Activated naive CD8-positive, alpha-beta T cell (primary cell): ENCODE data around the gene TAAR6.

Source experiments
- H3K27ac Mint-ChIP-seq: one replicate; pipeline ENCODE4 v1.8.0; 2021; ENCODE audit warnings: mixed read lengths
- H3K27me3 Mint-ChIP-seq: one replicate; pipeline ENCODE4 v1.8.0; 2021; ENCODE audit warnings: mixed read lengths
- H3K36me3 Mint-ChIP-seq: one replicate; pipeline ENCODE4 v1.8.0; 2021; ENCODE audit warnings: mixed read lengths
- H3K4me1 Mint-ChIP-seq: one replicate; pipeline ENCODE4 v1.8.0; 2021; ENCODE audit warnings: low read depth, mixed read lengths
- H3K4me3 Mint-ChIP-seq: one replicate; pipeline ENCODE4 v1.8.0; 2021; ENCODE audit warnings: mild to moderate bottlenecking, mixed read lengths
- H3K9me3 Mint-ChIP-seq: one replicate; pipeline ENCODE4 v1.8.0; 2021; ENCODE audit warnings: low read depth, mixed read lengths

TAAR6 gene

GRCh38 chr6:132612449-132613108 is 42.5 kb downstream of the TAAR6 start:
- no peaks in the 10 kb centered on the region for H3K4me1 Mint-ChIP-seq
- H3K36me3 Mint-ChIP-seq: no peaks in the 10 kb centered on the region
- H3K4me3 Mint-ChIP-seq: no peak overlapping the region
- no peaks in the 10 kb centered on the region for H3K9me3 Mint-ChIP-seq
- no peak overlapping the region for H3K27ac Mint-ChIP-seq
- no peaks in the 10 kb centered on the region for H3K27me3 Mint-ChIP-seq

GRCh38 chr6:132614554-132614953 is 44.4 kb downstream of the TAAR6 start:
- Mint-ChIP-seq H3K27ac (no peak overlapping the region), H3K9me3 (no peaks in the 10 kb centered on the region), H3K27me3 (peaks cover 4% of the 10 kb centered on the region), H3K4me3 (no peak overlapping the region), H3K36me3 (no peaks in the 10 kb centered on the region), H3K4me1 (no peaks in the 10 kb centered on the region)

GRCh38 chr6:132616677-132617076 is 46.6 kb downstream of the TAAR6 start:
- H3K27me3 Mint-ChIP-seq: peaks cover 4% of the 10 kb centered on the region
- H3K27ac Mint-ChIP-seq: no peak overlapping the region
- H3K4me3 Mint-ChIP-seq: no peak overlapping the region
- no peaks in the 10 kb centered on the region for H3K4me1 Mint-ChIP-seq
- H3K36me3 Mint-ChIP-seq: no peaks in the 10 kb centered on the region
- H3K9me3 Mint-ChIP-seq: no peaks in the 10 kb centered on the region
